IPS-20b (cell line): ENCODE measurements around the gene TRMT61B.
A peak's percentile ranks its signal among the peaks of the same experiment; 100 is the strongest.

ENCODE experiments used
- H3K27ac ChIP-seq: one replicate; pipeline ENCODE4 v1.5.1; 2013; ENCODE audit warnings: low read length
- H3K27me3 ChIP-seq: 2 replicates; pipeline ENCODE4 v1.6.1; 2013; ENCODE audit warnings: mild to moderate bottlenecking, low read length, inconsistent platforms; ENCODE audit not compliant: insufficient read depth
- H3K36me3 ChIP-seq: 2 replicates; pipeline ENCODE4 v1.6.1; 2013; ENCODE audit warnings: low read depth, mild to moderate bottlenecking, inconsistent platforms, low read length, moderate library complexity; ENCODE audit not compliant: insufficient read depth
- H3K4me1 ChIP-seq: 2 replicates; pipeline ENCODE4 v1.6.1; 2013; ENCODE audit warnings: mild to moderate bottlenecking, control low read depth, inconsistent platforms, low read length, moderate library complexity; ENCODE audit not compliant: insufficient read depth
- H3K4me3 ChIP-seq: 2 replicates; pipeline ENCODE4 v1.5.1; 2013; ENCODE audit warnings: mild to moderate bottlenecking, low read length, inconsistent platforms
- H3K9ac ChIP-seq: 2 replicates; pipeline ENCODE4 v1.6.1; 2013; ENCODE audit warnings: low read depth, mild to moderate bottlenecking, inconsistent platforms, low read length, moderate library complexity
- H3K9me3 ChIP-seq: 2 replicates; pipeline ENCODE4 v1.6.1; 2013; ENCODE audit warnings: mild to moderate bottlenecking, low read depth, low read length, inconsistent platforms; ENCODE audit not compliant: insufficient read depth

Gene TRMT61B

DNA sequence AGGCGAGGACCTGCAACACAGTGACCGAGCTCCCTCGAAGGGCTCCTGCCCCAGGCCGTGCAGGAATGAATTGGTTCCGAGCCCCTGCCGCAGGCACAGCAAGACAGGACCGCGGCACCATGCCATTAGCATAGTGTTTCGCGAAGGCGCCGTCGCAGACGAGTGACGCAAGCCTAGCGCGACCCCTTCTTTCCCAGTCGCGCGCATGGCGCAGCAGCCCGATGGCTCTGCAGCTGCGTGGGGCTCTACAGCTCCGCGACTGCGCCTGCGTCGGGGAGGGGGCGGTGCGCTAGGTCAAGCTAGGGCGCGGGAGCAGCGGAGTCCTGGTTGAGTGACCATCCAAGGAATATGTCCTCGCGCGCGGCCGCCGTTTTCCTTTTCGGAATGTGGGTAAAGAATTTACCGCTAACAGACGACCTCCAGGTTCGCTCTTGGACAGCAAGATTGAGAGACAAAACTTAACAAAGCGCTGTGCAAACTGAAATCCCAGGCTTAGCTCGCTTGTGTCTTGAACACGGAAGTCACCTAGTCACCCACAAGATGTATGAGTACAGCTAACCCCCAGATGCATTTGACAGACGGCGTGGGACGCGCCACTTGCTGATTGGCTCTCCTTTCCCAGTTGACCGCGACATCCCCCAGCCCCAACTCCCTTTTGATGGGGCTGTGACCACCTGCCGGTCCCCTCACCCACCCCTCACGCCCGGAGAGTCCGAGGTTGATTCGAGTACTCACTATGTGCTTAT, at the start of gene TRMT61B:
Gene TRMT61B, minus strand, starts transcription at position 164 of the 746 bp plus-strand sequence. Its CDS starts 32 bp downstream, at position 132.
- Histone ChIP-seq H3K27me3 (peaks cover 7% of the 10 kb centered on the region), H3K36me3 (no peaks in the 10 kb centered on the region; the same call in 1 of the 2 replicates), H3K9ac (peak within 1 kb of the TSS; percentile 95), H3K4me1 (peaks cover 3% of the 10 kb centered on the region; the same call in 1 of the 2 replicates), H3K9me3 (no peaks in the 10 kb centered on the region), H3K4me3 (peak within 1 kb of the TSS; percentile 98), H3K27ac (peak within 1 kb of the TSS; percentile 28)

DNA sequence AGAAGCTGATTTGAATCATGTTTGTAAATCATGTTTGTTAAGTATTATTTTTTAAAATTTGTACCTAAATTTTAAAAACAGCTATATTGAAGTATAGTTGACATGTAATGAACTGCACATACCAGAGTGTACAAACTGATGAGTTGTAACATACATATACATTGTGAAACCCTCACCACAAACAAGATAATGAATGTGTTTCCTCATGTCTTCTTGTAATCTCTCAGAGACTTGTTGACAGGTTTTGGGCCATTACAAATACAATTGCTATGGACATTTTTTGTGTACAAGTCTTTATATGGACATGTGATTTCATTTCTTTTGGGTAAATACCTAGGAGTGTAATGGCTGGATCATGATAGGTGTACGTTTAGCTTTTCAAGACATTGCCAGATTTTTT, 45.8 kb upstream of the TRMT61B start:
- peaks cover 88% of the 10 kb centered on the region for H3K36me3 ChIP-seq
- H3K9me3 ChIP-seq = no peaks in the 10 kb centered on the region
- no peak overlapping the region for H3K27ac ChIP-seq
- H3K4me3 ChIP-seq = no peak overlapping the region
- H3K27me3 ChIP-seq = no peaks in the 10 kb centered on the region
- H3K9ac ChIP-seq = no peak overlapping the region
- no peaks in the 10 kb centered on the region for H3K4me1 ChIP-seq

DNA sequence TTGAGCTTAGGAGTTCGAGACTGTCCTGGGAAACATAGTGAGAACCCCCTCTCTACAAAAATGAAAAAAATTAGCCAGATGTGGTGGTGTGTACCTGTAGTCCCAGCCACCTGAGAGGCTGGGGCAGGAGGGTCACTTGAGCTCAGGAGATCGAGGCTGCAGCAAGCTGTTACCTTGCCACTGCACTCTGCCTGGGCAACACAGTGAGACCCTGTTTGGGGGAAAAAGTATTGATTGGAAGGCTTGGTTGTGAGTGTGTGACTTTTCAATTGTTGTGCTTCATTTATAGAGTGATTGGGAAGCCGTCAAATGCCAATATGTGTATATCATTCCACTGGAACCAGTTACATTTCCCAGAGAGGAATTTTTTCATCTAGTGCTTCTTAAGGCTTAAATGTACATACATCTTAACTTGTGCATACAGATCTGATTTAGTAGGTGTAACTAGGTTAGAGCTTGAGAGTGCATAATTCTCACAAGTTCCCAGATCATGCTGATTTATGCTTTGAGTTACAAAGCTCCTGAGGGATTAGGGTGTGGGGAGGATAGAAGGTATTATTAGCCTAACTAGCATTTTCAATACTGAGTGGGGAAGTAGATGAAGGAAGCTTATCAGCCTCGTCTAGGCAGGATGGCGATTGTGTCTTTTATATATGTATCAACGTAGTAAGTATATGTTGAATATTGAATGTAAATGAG, 39.7 kb upstream of the TRMT61B start:
- no peak overlapping the region for H3K4me3 ChIP-seq
- no peaks in the 10 kb centered on the region for H3K9me3 ChIP-seq
- H3K36me3 ChIP-seq = peaks cover 98% of the 10 kb centered on the region
- no peak overlapping the region for H3K9ac ChIP-seq
- no peaks in the 10 kb centered on the region for H3K4me1 ChIP-seq
- no peak overlapping the region for H3K27ac ChIP-seq
- no peaks in the 10 kb centered on the region for H3K27me3 ChIP-seq

DNA sequence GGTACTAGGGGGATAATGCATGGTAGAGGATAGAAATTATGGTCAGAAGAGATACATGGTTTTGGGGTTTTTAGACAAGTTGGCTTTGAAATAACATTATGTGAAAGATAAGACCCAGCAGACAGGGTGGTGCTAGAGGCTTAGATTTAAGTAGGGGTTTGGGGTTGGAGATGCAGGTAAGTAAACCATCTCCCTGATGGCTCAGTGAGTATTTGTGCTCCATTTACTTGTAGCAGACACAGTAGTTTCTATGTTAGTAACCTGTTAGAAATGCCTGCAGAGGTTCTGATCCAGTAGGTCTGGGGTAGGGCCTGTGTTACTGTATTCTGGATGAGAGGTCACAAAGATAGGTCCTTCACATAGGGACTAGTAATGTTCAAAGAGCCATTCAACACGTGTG, 38.1 kb upstream of the TRMT61B start:
- Histone ChIP-seq H3K4me1 (no peaks in the 10 kb centered on the region), H3K9ac (no peak overlapping the region), H3K27ac (no peak overlapping the region), H3K9me3 (no peaks in the 10 kb centered on the region), H3K27me3 (no peaks in the 10 kb centered on the region), H3K36me3 (peaks cover 98% of the 10 kb centered on the region), H3K4me3 (no peak overlapping the region)

DNA sequence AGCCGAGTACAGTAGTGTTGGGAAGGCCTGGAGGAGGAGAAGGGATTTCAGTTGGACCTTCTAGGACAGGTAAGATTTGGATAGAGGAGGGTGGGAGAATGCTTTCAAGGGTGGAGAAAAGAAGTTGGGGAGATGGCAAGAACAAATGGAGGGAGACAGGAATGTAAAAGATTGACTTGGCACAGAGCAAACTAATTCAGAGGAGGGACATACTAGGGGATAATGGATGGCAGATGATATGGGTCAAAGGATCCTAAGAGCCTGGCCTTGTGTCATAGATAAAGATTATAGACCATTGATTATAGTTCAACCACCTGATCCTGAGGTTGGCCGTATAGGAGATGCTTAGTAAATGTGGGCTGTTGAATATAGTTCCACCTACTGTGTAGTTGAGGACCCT, 36.7 kb upstream of the TRMT61B start:
- Histone ChIP-seq H3K36me3 (peaks cover 100% of the 10 kb centered on the region), H3K4me3 (no peak overlapping the region), H3K9me3 (no peaks in the 10 kb centered on the region), H3K27ac (no peak overlapping the region), H3K9ac (no peak overlapping the region), H3K4me1 (no peaks in the 10 kb centered on the region), H3K27me3 (no peaks in the 10 kb centered on the region)

DNA sequence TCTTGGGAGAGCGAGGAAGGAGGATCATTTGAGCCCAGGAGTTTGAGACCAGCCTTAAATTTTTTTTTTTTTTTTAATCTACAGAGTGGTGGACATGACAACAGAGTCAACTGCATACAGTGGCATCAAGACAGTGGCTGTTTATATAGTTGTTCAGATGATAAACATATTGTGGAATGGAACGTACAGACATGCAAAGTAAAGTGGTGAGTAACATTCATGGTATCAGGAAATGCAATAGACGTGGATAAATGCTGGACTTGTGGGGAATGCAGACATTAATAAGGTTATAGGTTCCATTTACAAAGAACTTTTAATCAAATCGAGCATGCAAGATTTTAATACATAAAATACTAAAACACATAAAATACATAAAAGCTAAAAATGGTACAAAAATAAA, 36.3 kb upstream of the TRMT61B start:
- H3K9ac ChIP-seq = no peak overlapping the region
- H3K27me3 ChIP-seq = no peaks in the 10 kb centered on the region
- H3K4me1 ChIP-seq = no peaks in the 10 kb centered on the region
- peaks cover 99% of the 10 kb centered on the region for H3K36me3 ChIP-seq
- H3K9me3 ChIP-seq = no peaks in the 10 kb centered on the region
- no peak overlapping the region for H3K4me3 ChIP-seq
- H3K27ac ChIP-seq = no peak overlapping the region

DNA sequence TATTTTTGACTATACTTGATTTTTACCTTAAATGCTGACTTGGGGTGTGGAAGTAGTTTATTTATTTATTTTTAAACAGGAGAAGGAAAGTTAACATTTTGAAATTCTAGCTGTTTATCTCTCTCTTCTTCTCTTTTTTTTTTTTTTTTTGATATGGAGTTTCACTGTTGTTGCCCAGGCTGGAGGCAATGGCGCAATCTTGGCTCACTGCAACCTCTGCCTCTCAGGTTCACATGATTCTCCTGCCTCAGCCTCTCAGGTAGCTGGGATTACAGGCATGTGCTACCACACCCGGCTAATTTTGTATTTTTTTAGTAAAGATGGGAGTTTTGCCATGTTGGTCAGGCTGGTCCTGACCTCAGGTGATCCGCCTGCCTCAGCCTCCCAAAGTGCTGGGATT, 35.4 kb upstream of the TRMT61B start:
- peaks cover 91% of the 10 kb centered on the region for H3K36me3 ChIP-seq
- no peak overlapping the region for H3K9ac ChIP-seq
- H3K9me3 ChIP-seq = no peaks in the 10 kb centered on the region
- H3K4me1 ChIP-seq = no peaks in the 10 kb centered on the region; the same call in 1 of the 2 replicates
- H3K4me3 ChIP-seq = no peak overlapping the region
- H3K27me3 ChIP-seq = no peaks in the 10 kb centered on the region
- no peak overlapping the region for H3K27ac ChIP-seq

DNA sequence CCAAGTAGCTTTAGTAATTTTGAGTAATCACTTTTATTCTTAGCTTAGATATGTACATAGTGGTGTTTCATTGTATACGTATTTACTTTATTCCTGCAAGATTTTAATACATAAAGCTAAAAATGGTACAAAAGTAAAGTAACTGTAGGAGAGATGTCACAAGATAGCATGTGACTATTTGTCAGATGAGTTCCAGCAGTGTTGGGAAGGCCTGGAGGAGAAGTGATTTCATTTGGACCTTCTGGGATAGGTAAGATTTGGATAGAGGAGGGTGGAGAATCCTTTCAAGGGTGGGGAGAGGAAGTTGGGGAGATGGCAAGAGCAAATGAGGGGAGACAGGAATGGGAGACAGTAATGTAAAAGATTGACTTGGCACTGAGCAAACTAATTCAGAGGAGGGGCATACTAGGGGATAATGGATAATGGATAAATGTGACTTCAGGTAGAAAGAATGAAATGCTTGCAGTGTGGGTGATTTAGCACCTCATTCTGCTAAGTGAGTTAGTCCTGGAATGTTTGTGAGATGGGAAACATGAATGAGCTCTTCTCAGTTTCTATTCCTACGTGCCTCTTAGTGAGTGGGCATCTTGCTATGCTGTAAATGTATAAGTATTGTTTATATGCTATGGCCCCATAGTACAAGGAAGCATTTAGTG, 34.8 kb upstream of the TRMT61B start:
- no peak overlapping the region for H3K4me3 ChIP-seq
- H3K36me3 ChIP-seq = peaks cover 85% of the 10 kb centered on the region
- H3K9me3 ChIP-seq = no peaks in the 10 kb centered on the region
- no peaks in the 10 kb centered on the region; the same call in 1 of the 2 replicates for H3K4me1 ChIP-seq
- H3K27ac ChIP-seq = no peak overlapping the region
- H3K27me3 ChIP-seq = no peaks in the 10 kb centered on the region
- H3K9ac ChIP-seq = no peak overlapping the region

DNA sequence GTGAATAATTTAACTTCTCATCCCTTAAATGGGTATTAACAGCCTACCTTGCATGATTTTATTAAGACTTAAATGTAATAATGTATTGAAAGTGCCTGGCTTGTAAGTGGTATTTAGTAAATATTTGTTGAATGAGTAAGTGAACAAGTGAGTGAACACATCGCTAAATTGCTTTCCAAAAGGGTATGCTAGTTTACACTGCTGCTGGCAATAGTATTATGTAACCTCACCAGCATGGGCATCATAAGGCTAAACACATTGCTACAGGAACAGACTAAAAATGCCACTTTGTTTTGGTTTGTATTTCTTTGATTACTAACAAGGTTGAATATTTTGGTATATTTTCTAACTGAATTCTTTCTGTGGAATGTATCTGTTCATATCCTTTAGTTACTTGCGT, 34.2 kb upstream of the TRMT61B start:
- Histone ChIP-seq H3K9me3 (no peaks in the 10 kb centered on the region), H3K27ac (no peak overlapping the region), H3K27me3 (no peaks in the 10 kb centered on the region), H3K36me3 (peaks cover 78% of the 10 kb centered on the region), H3K9ac (no peak overlapping the region), H3K4me3 (no peak overlapping the region), H3K4me1 (no peaks in the 10 kb centered on the region; the same call in 1 of the 2 replicates)

DNA sequence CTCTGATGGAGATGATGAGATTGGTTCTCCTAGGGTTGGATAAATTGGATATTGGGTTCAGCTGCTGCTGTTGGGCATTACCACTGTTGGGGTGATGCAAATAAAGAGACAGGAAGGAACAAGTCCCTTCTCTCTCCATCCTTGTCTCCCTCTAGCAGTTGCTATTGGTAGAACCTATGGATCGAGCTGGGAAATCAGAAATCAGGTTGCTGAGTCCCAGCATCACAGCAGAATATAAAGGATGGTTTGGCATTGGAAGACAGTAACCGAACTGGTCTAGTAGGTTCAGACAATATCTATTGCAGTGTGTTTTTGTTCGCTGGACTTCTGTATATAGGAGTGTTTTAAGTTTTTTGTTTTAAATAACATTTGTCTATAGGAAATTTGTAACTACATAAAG, 32.5 kb upstream of the TRMT61B start:
- Histone ChIP-seq H3K27ac (no peak overlapping the region), H3K4me3 (no peak overlapping the region), H3K36me3 (peaks cover 61% of the 10 kb centered on the region), H3K4me1 (peaks cover 2% of the 10 kb centered on the region; the same call in 1 of the 2 replicates), H3K9ac (no peak overlapping the region), H3K9me3 (no peaks in the 10 kb centered on the region), H3K27me3 (no peaks in the 10 kb centered on the region)

DNA sequence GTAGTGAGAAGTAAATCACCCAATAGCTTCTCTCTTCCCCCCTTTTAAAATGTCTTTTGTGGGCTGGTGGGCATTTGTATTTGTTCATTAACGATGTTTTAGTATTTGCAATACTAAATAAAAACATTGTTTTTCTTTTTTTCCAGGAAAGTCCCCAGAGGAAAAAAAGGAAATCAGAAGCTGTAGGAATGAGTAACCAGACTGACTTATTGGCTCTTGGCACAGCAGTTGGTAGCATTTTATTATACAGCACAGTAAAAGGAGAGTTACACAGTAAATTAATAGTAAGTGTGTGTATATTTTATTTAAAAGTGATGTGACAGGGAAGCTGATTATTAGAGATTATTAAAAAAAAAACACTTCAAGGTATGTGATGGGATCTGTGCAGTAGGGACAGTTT, 31.7 kb upstream of the TRMT61B start:
- Histone ChIP-seq H3K27me3 (no peaks in the 10 kb centered on the region), H3K4me1 (peaks cover 3% of the 10 kb centered on the region; the same call in 1 of the 2 replicates), H3K9ac (no peak overlapping the region), H3K9me3 (no peaks in the 10 kb centered on the region), H3K27ac (no peak overlapping the region), H3K36me3 (peaks cover 54% of the 10 kb centered on the region), H3K4me3 (no peak overlapping the region)
